ENCODE results near the gene ARHGEF3. TPM values are rescaled to one million over a fixed set of nuclear protein-coding genes. Genes with fewer than 3 reads are reported as not detected.
"Not testable (repeated sequence)": the region's sequence is repeated elsewhere in the genome, so short reads cannot be mapped to it uniquely, and the experiment has no call there.

ARHGEF3 gene
- total RNA-seq, 4 donors from 2014 or later: 13.0 to 21.9 (median 13.8) TPM

DNA sequence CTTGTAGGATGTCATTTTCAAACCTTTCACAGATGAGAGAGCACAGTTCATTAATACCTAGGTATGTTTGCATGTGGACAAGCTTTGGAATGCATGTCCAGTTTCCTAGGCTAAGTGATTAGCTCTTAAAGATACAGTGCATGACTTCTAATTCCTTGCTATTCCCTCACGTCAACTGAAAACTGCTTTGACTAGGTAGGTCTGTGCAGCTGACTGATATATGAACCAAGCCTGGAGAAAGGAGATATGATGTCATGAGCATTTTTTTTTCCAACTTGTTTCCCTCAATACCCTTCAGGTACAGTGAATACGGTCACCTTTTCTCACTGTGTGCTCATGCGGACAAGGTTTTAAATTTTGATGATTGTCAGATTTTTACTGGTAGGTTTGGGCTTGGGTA lies 77.1 kb downstream of the ARHGEF3 start:
- H3K9me3 ChIP-seq: no peaks in the 10 kb centered on the region
- no peak overlapping the region for H3K27ac ChIP-seq
- no peak overlapping the region for H3K4me3 ChIP-seq
- TF ChIP-seq, protein P1, sequence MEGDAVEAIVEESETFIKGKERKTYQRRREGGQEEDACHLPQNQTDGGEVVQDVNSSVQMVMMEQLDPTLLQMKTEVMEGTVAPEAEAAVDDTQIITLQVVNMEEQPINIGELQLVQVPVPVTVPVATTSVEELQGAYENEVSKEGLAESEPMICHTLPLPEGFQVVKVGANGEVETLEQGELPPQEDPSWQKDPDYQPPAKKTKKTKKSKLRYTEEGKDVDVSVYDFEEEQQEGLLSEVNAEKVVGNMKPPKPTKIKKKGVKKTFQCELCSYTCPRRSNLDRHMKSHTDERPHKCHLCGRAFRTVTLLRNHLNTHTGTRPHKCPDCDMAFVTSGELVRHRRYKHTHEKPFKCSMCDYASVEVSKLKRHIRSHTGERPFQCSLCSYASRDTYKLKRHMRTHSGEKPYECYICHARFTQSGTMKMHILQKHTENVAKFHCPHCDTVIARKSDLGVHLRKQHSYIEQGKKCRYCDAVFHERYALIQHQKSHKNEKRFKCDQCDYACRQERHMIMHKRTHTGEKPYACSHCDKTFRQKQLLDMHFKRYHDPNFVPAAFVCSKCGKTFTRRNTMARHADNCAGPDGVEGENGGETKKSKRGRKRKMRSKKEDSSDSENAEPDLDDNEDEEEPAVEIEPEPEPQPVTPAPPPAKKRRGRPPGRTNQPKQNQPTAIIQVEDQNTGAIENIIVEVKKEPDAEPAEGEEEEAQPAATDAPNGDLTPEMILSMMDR (IDR thresholded peaks at IDR 0.05): no peak
- no peak for TF ChIP-seq POLR2A (IDR thresholded peaks at IDR 0.05)
- TF ChIP-seq EP300 (IDR thresholded peaks at IDR 0.05): no peak
- H3K4me1 ChIP-seq: no peaks in the 10 kb centered on the region
- H3K27me3 ChIP-seq: no peaks in the 10 kb centered on the region
- DNase-seq (ENCODE audit: low spot score in 2 of 2): no peak
- 95 to 98% methylated on average over 3 of the region's 3 CpGs for WGBS, 2 donors
- H3K36me3 ChIP-seq: peaks cover 0 to 55% (median 4%) of the 10 kb centered on the region in 3 donors

DNA sequence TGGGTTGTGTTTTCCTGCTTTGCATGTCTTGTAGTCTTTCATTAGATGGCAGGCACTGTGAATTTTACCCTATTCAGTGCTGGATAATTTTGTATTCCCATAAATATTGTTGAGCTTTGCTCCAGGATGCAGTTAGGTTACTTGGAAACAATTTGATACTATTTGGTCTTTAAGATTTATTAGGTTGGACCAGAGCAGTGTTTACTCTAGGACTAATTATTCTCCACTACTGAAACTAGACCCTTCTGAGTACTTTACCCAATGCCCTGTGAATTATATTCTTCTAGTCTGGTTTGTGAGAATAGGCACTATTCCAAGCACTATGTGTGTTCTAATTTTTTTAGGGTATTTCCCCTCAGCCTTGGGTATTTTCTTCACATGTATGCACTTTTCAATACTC lies 80.9 kb downstream of the ARHGEF3 start:
- no peak overlapping the region for H3K4me3 ChIP-seq
- H3K27me3 ChIP-seq: no peaks in the 10 kb centered on the region
- peaks cover 0 to 21% (median 0%) of the 10 kb centered on the region in 4 donors for H3K9me3 ChIP-seq
- TF ChIP-seq EP300 (IDR thresholded peaks at IDR 0.05): no peak
- TF ChIP-seq POLR2A (IDR thresholded peaks at IDR 0.05): no peak
- TF ChIP-seq, protein P1 (IDR thresholded peaks at IDR 0.05): no peak
- no peaks in the 10 kb centered on the region for H3K4me1 ChIP-seq
- H3K36me3 ChIP-seq: peaks cover 0 to 17% (median 0%) of the 10 kb centered on the region in 3 donors
- no peak overlapping the region for H3K27ac ChIP-seq
- no peak for DNase-seq (ENCODE audit: low spot score in 2 of 2)

DNA sequence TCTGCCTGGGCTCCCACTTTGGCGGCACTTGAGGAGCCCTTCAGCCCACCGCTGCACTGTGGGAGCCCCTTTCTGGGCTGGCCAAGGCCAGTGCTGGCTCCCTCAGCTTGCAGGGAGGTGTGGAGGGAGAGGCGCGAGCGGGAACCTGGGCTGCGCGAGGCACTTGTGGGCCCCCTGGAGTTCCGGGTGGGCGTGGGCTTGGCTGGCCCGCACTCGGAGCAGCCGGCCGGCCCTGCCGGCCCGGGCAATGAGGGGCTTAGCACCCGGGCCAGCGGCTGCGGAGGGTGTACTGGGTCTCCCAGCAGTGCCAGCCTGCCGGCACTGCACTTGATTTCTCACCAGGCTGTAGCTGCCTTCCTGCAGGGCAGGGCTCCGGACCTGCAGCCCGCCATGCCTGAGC lies 82.9 kb downstream of the ARHGEF3 start:
- 93 to 98% methylated on average over 16 to 19 of the region's 21 CpGs for WGBS, 2 donors
- H3K9me3 ChIP-seq: peaks cover 0 to 34% (median 0%) of the 10 kb centered on the region in 4 donors

DNA sequence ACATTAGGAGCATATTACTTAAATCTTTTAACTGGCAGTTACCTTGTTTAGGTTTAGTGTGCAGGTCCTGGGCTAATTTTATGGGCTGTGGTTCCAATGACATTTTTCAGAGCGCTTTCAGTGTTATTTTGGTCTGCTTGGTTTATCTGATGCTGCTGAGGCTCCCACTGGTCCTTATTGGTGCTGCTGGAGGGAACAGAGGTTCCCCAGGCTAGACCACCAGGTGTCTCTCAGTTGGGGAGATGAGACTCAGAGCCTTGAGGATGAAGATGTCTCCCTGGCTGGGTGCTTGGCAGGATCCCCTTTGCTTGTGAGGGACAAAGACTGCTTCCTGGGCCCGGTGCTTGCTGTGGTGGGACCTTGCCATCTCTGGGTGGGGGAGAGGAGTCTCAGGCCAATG lies 90.4 kb downstream of the ARHGEF3 start:
- DNase-seq (ENCODE audit: low spot score in 2 of 2): no peak
- Histone ChIP-seq H3K27ac (no peak overlapping the region), H3K4me3 (no peak overlapping the region), H3K36me3 (no peaks in the 10 kb centered on the region), H3K9me3 (peaks cover 0 to 18% (median 0%) of the 10 kb centered on the region in 4 donors), H3K4me1 (no peaks in the 10 kb centered on the region), H3K27me3 (no peaks in the 10 kb centered on the region)
- TF ChIP-seq EP300 (IDR thresholded peaks at IDR 0.05) (no peak), POLR2A (IDR thresholded peaks at IDR 0.05) (no peak)
- TF ChIP-seq, protein P1 (IDR thresholded peaks at IDR 0.05): no peak
- 78 to 94% methylated on average over 2 of the region's 2 CpGs for WGBS, 2 donors

More for the DNA sequence above, 82.9 kb downstream of the ARHGEF3 start:
- not testable (repeated sequence) for H3K4me3 ChIP-seq; H3K27ac ChIP-seq; H3K27me3 ChIP-seq; DNase-seq (ENCODE audit: low spot score in 2 of 2); H3K4me1 ChIP-seq; H3K36me3 ChIP-seq

DNA sequence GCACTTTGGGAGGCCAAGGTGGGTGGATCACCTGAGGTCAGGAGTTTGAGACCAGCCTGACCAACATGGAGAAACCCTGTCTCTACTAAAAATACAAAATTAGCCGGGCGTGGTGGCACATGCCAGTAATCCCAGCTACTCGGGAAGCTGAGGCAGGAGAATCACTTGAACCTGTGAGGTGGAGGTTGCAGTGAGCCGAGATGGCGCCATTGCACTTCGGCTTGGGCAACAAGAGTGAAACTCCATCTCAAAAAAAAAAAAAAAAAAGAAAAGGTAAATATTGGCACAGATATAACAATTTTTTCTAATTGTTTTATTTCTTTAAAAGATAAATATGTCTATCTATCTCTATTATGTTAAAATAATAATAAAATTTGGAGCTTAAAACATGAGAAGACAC lies 94.3 kb downstream of the ARHGEF3 start:
- not testable (repeated sequence) for H3K36me3 ChIP-seq; H3K4me3 ChIP-seq; DNase-seq (ENCODE audit: low spot score in 2 of 2); H3K9me3 ChIP-seq; H3K27ac ChIP-seq; H3K27me3 ChIP-seq; H3K4me1 ChIP-seq
- 87% methylated on average over 6 of the region's 6 CpGs for WGBS, 2 donors

DNA sequence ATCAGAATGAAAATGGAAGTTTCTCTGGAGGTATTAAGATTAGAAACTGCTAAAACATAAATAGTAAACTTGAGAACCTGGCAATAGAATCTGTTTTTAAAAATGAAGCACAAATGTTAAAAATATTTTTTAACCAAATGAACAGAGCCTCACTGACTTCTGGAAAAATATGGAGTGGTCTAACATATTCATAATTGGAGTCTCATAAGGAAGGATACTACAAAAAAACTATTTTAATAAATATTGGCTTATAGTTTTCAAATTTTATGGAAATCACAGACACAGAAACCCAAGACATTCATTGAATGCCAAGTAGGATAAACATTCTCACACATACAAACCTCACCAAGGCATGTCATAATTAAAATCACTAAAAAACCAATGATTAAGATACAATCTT lies 95.1 kb downstream of the ARHGEF3 start:
- Histone ChIP-seq H3K4me3 (no peak overlapping the region), H3K36me3 (no peaks in the 10 kb centered on the region), H3K27ac (no peak overlapping the region), H3K4me1 (peaks cover 0 to 3% (median 0%) of the 10 kb centered on the region in 4 donors), H3K9me3 (no peaks in the 10 kb centered on the region), H3K27me3 (no peaks in the 10 kb centered on the region)
- TF ChIP-seq POLR2A (IDR thresholded peaks at IDR 0.05) (no peak), EP300 (IDR thresholded peaks at IDR 0.05) (no peak)
- TF ChIP-seq, protein P1 (IDR thresholded peaks at IDR 0.05): no peak
- no peak for DNase-seq (ENCODE audit: low spot score in 2 of 2)
